WTC11 (cell line): Measurements from ENCODE around the gene MOB3A. TPM values are rescaled to one million over a fixed set of nuclear protein-coding genes. Genes with fewer than 3 reads are reported as not detected.

Source experiments
- ATAC-seq: fragments of 200-7000 bp; cut with Tn5 transposase; 2 replicates; pipeline ENCODE4 v1.10.0; 2021; ENCODE audit warnings: mild to moderate bottlenecking, moderate library complexity
- CTCF ChIA-PET: fragments of 300-600 bp; sonication (Branson Sonifier 250); formaldehyde crosslinking; loops from one replicate; lab custom pipeline; 2021; ENCODE audit warnings: antibody characterized with exemption; lab: Charles Lee
- POLR2A ChIA-PET: fragments of 350-600 bp; sonication (Branson Sonifier 250); formaldehyde crosslinking; loops from one replicate; lab custom pipeline; 2021; ENCODE audit warnings: antibody characterized with exemption; lab: Charles Lee
- DNase-seq: peaks from one replicate; pipeline ENCODE4 v3.0.0; 2021; ENCODE audit warnings: low spot score
- H3K27ac Mint-ChIP-seq: 2 replicates; pipeline ENCODE4 v1.8.0; 2021; ENCODE audit warnings: mixed read lengths
- H3K27me3 Mint-ChIP-seq: 2 replicates; pipeline ENCODE4 v1.8.0; 2021; ENCODE audit warnings: low read depth, mild to moderate bottlenecking, moderate library complexity, mixed read lengths
- H3K36me3 Mint-ChIP-seq: 2 replicates; pipeline ENCODE4 v1.8.0; 2021; ENCODE audit warnings: mixed read lengths
- H3K4me1 Mint-ChIP-seq: 2 replicates; pipeline ENCODE4 v1.8.0; 2022; ENCODE audit warnings: mixed read lengths
- H3K4me3 Mint-ChIP-seq: 2 replicates; pipeline ENCODE4 v1.8.0; 2021; ENCODE audit warnings: mild to moderate bottlenecking, moderate library complexity, mixed read lengths
- H3K9me3 Mint-ChIP-seq: 2 replicates; pipeline ENCODE4 v1.8.0; 2021; ENCODE audit warnings: mixed read lengths
- ATF1 ChIP-seq: sonication (generic); formaldehyde crosslinking; IDR thresholded peaks from 2 replicates; pipeline ENCODE4 v1.8.1; 2023; ENCODE audit warnings: mild to moderate bottlenecking, moderate library complexity, missing genetic modification reagents
- CREM ChIP-seq: sonication (generic); formaldehyde crosslinking; IDR thresholded peaks from 2 replicates; pipeline ENCODE4 v1.8.1; 2022; ENCODE audit warnings: mild to moderate bottlenecking, missing genetic modification reagents, moderate library complexity
- ELF4 ChIP-seq: sonication (generic); formaldehyde crosslinking; IDR thresholded peaks from 2 replicates; pipeline ENCODE4 v1.8.1; 2022; ENCODE audit warnings: low read depth, mild to moderate bottlenecking, moderate library complexity, missing genetic modification reagents
- FOXP1 ChIP-seq: sonication (generic); formaldehyde crosslinking; IDR thresholded peaks from 2 replicates; pipeline ENCODE4 v1.8.0; 2022; ENCODE audit warnings: missing genetic modification reagents, mild to moderate bottlenecking, moderate library complexity, borderline replicate concordance
- NFE2L1 ChIP-seq: sonication (generic); formaldehyde crosslinking; IDR thresholded peaks from 2 replicates; pipeline ENCODE4 v1.8.1; 2023; ENCODE audit warnings: missing genetic modification reagents
- SOX15 ChIP-seq: fragments of 250-450 bp; sonication (Bioruptor Pico); IDR thresholded peaks from 2 replicates; pipeline ENCODE4 v1.9.0; 2021; ENCODE audit warnings: mild to moderate bottlenecking
- ZBTB21 ChIP-seq: sonication (generic); formaldehyde crosslinking; IDR thresholded peaks from 2 replicates; pipeline ENCODE4 v1.8.1; 2023; ENCODE audit warnings: mild to moderate bottlenecking, missing genetic modification reagents, borderline replicate concordance
- ZNF219 ChIP-seq: sonication (generic); formaldehyde crosslinking; IDR thresholded peaks from 2 replicates; pipeline ENCODE4 v1.8.0; 2023; ENCODE audit warnings: missing genetic modification reagents, mild to moderate bottlenecking, borderline replicate concordance
- ZNF232 ChIP-seq: sonication (generic); formaldehyde crosslinking; IDR thresholded peaks from 2 replicates; pipeline ENCODE4 v1.8.0; 2022; ENCODE audit warnings: mild to moderate bottlenecking, missing genetic modification reagents
- total RNA-seq: library from RNA; stranded (reverse); gene quantifications from 3 replicates; pipeline ENCODE4 v1.2.3, GENCODE V29; 2021
- TF ChIP-seq, protein P1 (sequence below): sonication (generic); formaldehyde crosslinking; IDR thresholded peaks from 2 replicates; pipeline ENCODE4 v1.8.0; 2022; ENCODE audit warnings: missing genetic modification reagents
- TF ChIP-seq, protein P2 (sequence below): sonication (generic); formaldehyde crosslinking; IDR thresholded peaks from 2 replicates; pipeline ENCODE4 v1.8.0; 2023; ENCODE audit warnings: missing genetic modification reagents, mild to moderate bottlenecking, borderline replicate concordance
- TF ChIP-seq, protein P3 (sequence below): sonication (generic); formaldehyde crosslinking; IDR thresholded peaks from 2 replicates; pipeline ENCODE4 v1.8.1; 2023; ENCODE audit warnings: mild to moderate bottlenecking, missing genetic modification reagents, borderline replicate concordance
- TF ChIP-seq, protein P4 (sequence below): sonication (generic); formaldehyde crosslinking; IDR thresholded peaks from 2 replicates; pipeline ENCODE4 v1.8.1; 2023; ENCODE audit warnings: mild to moderate bottlenecking, missing genetic modification reagents

The MOB3A gene
- total RNA-seq, 1 experiment from 2014 or later, result 8.1 TPM

DNA sequence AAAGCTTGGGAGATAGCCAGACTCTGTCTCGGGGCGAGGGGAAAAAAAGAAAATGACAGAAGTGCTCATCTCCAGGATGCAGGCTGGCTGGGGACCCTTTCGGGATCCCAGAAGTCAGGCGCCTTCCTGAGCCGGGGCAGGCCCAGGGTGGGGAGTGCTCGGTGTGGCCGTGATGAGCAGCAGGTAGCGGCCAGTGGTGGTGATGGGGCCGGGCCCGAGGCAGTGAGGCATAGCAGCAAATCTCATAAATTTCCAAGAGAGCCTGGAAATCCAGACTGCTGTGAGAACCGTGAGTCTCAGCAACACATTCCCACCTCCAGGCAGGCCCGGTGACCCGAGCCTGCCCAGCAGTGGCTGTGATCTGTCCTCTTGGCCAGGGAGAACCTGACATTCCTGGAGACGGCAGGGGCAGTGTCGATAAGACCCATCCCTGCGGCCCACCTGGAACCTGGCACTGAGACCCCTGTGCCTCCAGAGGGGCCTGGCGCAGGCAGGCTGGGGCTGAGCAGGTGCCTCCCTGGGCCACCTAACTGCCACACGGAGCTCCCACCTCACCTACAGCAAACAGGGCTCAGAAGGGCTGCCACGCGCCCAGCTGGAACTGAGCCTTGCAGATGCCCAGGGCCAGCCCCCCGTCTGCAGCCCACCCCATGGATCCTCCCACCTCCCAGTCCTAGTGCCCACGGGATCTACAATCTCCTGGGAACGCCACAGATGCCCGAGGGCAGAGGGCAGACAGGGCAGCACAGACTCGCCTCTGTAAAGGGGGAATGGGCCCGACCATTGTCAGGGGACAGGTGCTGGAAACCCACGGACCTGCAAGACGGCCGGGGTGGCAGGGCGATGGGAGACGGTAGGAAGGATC is 24.0 kb upstream of the MOB3A start (continued):
- TF ChIP-seq, protein P1, sequence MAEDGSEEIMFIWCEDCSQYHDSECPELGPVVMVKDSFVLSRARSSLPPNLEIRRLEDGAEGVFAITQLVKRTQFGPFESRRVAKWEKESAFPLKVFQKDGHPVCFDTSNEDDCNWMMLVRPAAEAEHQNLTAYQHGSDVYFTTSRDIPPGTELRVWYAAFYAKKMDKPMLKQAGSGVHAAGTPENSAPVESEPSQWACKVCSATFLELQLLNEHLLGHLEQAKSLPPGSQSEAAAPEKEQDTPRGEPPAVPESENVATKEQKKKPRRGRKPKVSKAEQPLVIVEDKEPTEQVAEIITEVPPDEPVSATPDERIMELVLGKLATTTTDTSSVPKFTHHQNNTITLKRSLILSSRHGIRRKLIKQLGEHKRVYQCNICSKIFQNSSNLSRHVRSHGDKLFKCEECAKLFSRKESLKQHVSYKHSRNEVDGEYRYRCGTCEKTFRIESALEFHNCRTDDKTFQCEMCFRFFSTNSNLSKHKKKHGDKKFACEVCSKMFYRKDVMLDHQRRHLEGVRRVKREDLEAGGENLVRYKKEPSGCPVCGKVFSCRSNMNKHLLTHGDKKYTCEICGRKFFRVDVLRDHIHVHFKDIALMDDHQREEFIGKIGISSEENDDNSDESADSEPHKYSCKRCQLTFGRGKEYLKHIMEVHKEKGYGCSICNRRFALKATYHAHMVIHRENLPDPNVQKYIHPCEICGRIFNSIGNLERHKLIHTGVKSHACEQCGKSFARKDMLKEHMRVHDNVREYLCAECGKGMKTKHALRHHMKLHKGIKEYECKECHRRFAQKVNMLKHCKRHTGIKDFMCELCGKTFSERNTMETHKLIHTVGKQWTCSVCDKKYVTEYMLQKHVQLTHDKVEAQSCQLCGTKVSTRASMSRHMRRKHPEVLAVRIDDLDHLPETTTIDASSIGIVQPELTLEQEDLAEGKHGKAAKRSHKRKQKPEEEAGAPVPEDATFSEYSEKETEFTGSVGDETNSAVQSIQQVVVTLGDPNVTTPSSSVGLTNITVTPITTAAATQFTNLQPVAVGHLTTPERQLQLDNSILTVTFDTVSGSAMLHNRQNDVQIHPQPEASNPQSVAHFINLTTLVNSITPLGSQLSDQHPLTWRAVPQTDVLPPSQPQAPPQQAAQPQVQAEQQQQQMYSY (CRISPR knock-in tag), result no peak
- TF ChIP-seq ZBTB21 (CRISPR knock-in tag), result no peak

DNA sequence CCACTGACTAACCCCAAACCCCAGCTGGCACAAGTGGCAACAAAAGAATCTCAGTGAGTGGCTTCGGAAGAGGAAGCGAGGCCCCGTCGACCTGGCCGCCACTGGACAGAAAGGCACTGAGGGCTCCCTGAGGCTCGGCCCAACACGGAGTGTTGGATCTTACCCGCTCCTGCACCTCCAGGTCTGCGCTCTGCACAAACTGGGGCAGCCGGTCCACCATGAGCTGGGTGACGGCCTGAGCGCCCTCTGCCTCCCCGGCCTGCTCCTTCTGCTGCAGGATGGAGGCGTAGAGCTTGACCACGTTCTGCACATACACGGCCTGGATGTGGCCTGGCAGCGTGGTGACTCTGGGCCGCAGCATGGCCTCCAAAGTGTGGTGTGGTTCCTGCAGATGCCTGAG is 22.3 kb upstream of the MOB3A start:
- TF ChIP-seq ATF1 (CRISPR knock-in tag) (no peak), ZNF219 (CRISPR knock-in tag) (no peak), FOXP1 (CRISPR knock-in tag) (no peak), ZNF232 (CRISPR knock-in tag) (no peak), ELF4 (CRISPR knock-in tag) (no peak), NFE2L1 (CRISPR knock-in tag) (no peak), SOX15 (no peak), CREM (CRISPR knock-in tag) (no peak)
- TF ChIP-seq, protein P2, sequence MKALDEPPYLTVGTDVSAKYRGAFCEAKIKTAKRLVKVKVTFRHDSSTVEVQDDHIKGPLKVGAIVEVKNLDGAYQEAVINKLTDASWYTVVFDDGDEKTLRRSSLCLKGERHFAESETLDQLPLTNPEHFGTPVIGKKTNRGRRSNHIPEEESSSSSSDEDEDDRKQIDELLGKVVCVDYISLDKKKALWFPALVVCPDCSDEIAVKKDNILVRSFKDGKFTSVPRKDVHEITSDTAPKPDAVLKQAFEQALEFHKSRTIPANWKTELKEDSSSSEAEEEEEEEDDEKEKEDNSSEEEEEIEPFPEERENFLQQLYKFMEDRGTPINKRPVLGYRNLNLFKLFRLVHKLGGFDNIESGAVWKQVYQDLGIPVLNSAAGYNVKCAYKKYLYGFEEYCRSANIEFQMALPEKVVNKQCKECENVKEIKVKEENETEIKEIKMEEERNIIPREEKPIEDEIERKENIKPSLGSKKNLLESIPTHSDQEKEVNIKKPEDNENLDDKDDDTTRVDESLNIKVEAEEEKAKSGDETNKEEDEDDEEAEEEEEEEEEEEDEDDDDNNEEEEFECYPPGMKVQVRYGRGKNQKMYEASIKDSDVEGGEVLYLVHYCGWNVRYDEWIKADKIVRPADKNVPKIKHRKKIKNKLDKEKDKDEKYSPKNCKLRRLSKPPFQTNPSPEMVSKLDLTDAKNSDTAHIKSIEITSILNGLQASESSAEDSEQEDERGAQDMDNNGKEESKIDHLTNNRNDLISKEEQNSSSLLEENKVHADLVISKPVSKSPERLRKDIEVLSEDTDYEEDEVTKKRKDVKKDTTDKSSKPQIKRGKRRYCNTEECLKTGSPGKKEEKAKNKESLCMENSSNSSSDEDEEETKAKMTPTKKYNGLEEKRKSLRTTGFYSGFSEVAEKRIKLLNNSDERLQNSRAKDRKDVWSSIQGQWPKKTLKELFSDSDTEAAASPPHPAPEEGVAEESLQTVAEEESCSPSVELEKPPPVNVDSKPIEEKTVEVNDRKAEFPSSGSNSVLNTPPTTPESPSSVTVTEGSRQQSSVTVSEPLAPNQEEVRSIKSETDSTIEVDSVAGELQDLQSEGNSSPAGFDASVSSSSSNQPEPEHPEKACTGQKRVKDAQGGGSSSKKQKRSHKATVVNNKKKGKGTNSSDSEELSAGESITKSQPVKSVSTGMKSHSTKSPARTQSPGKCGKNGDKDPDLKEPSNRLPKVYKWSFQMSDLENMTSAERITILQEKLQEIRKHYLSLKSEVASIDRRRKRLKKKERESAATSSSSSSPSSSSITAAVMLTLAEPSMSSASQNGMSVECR (CRISPR knock-in tag), result no peak
- TF ChIP-seq, protein P3, sequence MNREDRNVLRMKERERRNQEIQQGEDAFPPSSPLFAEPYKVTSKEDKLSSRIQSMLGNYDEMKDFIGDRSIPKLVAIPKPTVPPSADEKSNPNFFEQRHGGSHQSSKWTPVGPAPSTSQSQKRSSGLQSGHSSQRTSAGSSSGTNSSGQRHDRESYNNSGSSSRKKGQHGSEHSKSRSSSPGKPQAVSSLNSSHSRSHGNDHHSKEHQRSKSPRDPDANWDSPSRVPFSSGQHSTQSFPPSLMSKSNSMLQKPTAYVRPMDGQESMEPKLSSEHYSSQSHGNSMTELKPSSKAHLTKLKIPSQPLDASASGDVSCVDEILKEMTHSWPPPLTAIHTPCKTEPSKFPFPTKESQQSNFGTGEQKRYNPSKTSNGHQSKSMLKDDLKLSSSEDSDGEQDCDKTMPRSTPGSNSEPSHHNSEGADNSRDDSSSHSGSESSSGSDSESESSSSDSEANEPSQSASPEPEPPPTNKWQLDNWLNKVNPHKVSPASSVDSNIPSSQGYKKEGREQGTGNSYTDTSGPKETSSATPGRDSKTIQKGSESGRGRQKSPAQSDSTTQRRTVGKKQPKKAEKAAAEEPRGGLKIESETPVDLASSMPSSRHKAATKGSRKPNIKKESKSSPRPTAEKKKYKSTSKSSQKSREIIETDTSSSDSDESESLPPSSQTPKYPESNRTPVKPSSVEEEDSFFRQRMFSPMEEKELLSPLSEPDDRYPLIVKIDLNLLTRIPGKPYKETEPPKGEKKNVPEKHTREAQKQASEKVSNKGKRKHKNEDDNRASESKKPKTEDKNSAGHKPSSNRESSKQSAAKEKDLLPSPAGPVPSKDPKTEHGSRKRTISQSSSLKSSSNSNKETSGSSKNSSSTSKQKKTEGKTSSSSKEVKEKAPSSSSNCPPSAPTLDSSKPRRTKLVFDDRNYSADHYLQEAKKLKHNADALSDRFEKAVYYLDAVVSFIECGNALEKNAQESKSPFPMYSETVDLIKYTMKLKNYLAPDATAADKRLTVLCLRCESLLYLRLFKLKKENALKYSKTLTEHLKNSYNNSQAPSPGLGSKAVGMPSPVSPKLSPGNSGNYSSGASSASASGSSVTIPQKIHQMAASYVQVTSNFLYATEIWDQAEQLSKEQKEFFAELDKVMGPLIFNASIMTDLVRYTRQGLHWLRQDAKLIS, result no peak
- TF ChIP-seq, protein P4, sequence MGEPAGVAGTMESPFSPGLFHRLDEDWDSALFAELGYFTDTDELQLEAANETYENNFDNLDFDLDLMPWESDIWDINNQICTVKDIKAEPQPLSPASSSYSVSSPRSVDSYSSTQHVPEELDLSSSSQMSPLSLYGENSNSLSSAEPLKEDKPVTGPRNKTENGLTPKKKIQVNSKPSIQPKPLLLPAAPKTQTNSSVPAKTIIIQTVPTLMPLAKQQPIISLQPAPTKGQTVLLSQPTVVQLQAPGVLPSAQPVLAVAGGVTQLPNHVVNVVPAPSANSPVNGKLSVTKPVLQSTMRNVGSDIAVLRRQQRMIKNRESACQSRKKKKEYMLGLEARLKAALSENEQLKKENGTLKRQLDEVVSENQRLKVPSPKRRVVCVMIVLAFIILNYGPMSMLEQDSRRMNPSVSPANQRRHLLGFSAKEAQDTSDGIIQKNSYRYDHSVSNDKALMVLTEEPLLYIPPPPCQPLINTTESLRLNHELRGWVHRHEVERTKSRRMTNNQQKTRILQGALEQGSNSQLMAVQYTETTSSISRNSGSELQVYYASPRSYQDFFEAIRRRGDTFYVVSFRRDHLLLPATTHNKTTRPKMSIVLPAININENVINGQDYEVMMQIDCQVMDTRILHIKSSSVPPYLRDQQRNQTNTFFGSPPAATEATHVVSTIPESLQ (CRISPR knock-in tag), result no peak
- Mint-ChIP-seq H3K27ac (no peak overlapping the region), H3K36me3 (peaks cover 58% of the 10 kb centered on the region), H3K27me3 (no peaks in the 10 kb centered on the region), H3K9me3 (no peaks in the 10 kb centered on the region), H3K4me1 (no peaks in the 10 kb centered on the region), H3K4me3 (no peak overlapping the region)
- ATAC-seq, result no peak
- ChIA-PET POLR2A (no interaction called here), CTCF (no interaction called here)
- DNase-seq, result no peak
